Measurements from ENCODE around the gene PTPRJ.

The PTPRJ gene

DNA sequence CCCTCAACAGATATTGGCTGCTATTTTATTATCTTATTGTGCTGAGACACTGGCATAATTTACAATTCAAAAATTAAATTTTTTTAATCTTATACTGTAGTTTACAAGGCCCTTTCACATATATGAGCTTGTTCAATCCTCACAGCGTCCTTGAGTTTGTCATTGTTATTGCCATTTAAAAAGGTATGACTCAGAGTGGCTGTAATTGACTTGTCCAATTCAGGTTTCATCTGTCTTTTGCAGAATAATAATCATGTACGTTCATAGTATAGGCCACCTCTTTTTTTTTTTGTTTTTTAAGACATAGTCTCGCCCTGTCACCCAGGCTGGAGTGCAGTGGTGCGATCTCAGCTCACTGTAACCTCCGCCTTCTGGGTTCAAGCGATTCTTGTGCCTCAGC lies 11.5 kb downstream of the PTPRJ start:
- Mint-ChIP-seq H3K4me3 (no peak overlapping the region), H3K9me3 (no peaks in the 10 kb centered on the region), H3K4me1 (peaks cover 6% of the 10 kb centered on the region), H3K27me3 (ENCODE audit: low read depth) (no peaks in the 10 kb centered on the region), H3K27ac (peak overlapping the region in 2 of 3 experiments; percentile 73 to 82), H3K36me3 (ENCODE audit: low read depth) (no peaks in the 10 kb centered on the region)
- TF ChIP-seq, protein P1, sequence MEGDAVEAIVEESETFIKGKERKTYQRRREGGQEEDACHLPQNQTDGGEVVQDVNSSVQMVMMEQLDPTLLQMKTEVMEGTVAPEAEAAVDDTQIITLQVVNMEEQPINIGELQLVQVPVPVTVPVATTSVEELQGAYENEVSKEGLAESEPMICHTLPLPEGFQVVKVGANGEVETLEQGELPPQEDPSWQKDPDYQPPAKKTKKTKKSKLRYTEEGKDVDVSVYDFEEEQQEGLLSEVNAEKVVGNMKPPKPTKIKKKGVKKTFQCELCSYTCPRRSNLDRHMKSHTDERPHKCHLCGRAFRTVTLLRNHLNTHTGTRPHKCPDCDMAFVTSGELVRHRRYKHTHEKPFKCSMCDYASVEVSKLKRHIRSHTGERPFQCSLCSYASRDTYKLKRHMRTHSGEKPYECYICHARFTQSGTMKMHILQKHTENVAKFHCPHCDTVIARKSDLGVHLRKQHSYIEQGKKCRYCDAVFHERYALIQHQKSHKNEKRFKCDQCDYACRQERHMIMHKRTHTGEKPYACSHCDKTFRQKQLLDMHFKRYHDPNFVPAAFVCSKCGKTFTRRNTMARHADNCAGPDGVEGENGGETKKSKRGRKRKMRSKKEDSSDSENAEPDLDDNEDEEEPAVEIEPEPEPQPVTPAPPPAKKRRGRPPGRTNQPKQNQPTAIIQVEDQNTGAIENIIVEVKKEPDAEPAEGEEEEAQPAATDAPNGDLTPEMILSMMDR (IDR thresholded peaks at IDR 0.05; ENCODE audit: unreplicated experiment in 3 of 3) = no peak

DNA sequence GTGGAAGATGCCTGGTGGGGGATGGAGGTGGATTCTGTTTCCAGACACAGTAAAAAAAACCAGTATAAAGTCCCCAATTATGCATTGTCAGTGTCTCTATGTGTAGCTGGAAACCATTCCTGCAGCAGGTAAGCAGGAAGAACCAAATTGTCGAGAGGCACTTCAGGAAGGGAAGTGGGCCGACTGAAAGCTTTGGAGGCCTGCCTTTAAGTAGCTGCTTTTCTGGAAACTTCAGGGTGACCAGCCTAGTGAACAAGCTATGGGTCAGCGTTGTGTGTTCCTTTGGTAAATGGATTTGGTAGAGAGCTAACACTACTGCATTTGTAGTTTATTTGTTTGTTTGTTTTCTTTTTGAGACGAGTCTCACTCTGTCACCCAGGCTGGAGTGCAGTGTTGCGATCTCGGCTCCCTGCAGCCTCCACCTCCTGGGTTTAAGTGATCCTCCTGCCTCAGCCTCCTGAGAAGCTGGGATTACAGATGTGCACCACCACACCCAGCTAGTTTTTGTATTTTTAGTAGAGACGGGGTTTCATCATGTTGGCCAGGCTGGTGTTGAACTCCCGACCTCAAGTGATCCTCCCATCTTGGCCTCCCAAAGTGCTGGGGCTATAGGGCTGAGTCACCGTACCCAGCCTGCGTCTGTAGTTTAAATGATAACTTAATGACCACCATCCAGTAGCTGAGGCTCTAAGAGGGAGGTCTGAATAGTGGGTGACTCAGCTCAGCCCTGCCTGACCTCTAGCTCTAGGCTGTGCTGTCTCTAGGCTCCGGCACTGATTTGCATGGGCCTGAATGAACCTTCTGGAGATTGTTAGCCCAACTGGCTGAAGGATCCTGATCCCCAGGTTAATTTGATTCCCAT lies 12.8 kb downstream of the PTPRJ start:
- TF ChIP-seq, protein P1 (IDR thresholded peaks at IDR 0.05; ENCODE audit: unreplicated experiment in 3 of 3) = no peak
- Mint-ChIP-seq H3K4me3 (no peak overlapping the region), H3K27ac (peak overlapping the region in 1 of 3 experiments; percentile 49), H3K27me3 (ENCODE audit: low read depth) (no peaks in the 10 kb centered on the region), H3K4me1 (peaks cover 11% of the 10 kb centered on the region), H3K9me3 (no peaks in the 10 kb centered on the region), H3K36me3 (ENCODE audit: low read depth) (no peaks in the 10 kb centered on the region)

DNA sequence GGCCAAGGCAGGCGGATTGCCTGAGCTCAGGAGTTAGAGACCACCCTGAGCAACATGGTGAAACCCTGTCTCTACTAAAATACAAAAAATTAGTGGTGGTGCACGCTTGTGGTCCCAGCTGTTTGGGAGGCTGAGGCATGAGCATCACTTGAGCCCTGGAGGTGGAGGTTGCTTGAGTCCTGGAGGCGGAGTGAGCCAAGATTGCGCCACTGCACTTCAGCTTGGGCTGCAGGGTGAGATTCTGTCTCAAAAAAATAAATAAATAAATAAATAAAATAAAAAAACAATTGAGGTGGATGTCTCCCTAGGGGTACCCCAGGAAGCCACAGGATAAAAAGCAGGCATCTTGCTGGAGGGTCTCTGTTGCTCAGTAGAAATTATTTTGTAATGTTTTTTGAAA lies 14.1 kb downstream of the PTPRJ start:
- H3K4me1 Mint-ChIP-seq = peaks cover 18% of the 10 kb centered on the region
- TF ChIP-seq, protein P1 (IDR thresholded peaks at IDR 0.05; ENCODE audit: unreplicated experiment in 3 of 3) = no peak
- no peaks in the 10 kb centered on the region for H3K27me3 Mint-ChIP-seq (ENCODE audit: low read depth)
- H3K27ac Mint-ChIP-seq = peak overlapping the region in 1 of 3 experiments; percentile 25
- no peak overlapping the region for H3K4me3 Mint-ChIP-seq
- H3K36me3 Mint-ChIP-seq (ENCODE audit: low read depth) = no peaks in the 10 kb centered on the region
- H3K9me3 Mint-ChIP-seq = no peaks in the 10 kb centered on the region

DNA sequence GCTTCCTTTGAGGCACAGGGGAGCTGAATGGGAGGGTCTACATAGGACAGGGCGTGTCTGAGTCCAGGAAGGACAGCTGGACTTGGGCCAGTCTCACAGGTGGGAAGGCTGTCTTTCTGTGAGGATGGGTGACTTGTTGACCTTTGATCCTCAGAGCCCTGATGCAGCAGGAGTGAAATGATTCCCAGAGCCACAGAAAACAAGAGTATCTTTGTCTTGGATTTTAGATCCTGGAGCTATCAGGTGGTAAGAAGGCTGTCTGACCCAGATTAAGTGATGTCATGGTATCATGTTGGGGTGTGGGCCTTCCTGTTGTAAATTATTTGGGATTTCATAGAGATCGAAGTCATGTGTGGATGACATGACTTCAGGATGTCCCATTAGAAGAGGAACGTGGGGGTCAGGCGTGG lies 15.0 kb downstream of the PTPRJ start:
- Mint-ChIP-seq H3K4me3 (no peak overlapping the region), H3K36me3 (ENCODE audit: low read depth) (no peaks in the 10 kb centered on the region), H3K9me3 (no peaks in the 10 kb centered on the region), H3K4me1 (peaks cover 18% of the 10 kb centered on the region), H3K27ac (peak overlapping the region in 2 of 3 experiments; percentile 35 to 66), H3K27me3 (ENCODE audit: low read depth) (no peaks in the 10 kb centered on the region)
- TF ChIP-seq, protein P1 (IDR thresholded peaks at IDR 0.05; ENCODE audit: unreplicated experiment in 3 of 3) = no peak

DNA sequence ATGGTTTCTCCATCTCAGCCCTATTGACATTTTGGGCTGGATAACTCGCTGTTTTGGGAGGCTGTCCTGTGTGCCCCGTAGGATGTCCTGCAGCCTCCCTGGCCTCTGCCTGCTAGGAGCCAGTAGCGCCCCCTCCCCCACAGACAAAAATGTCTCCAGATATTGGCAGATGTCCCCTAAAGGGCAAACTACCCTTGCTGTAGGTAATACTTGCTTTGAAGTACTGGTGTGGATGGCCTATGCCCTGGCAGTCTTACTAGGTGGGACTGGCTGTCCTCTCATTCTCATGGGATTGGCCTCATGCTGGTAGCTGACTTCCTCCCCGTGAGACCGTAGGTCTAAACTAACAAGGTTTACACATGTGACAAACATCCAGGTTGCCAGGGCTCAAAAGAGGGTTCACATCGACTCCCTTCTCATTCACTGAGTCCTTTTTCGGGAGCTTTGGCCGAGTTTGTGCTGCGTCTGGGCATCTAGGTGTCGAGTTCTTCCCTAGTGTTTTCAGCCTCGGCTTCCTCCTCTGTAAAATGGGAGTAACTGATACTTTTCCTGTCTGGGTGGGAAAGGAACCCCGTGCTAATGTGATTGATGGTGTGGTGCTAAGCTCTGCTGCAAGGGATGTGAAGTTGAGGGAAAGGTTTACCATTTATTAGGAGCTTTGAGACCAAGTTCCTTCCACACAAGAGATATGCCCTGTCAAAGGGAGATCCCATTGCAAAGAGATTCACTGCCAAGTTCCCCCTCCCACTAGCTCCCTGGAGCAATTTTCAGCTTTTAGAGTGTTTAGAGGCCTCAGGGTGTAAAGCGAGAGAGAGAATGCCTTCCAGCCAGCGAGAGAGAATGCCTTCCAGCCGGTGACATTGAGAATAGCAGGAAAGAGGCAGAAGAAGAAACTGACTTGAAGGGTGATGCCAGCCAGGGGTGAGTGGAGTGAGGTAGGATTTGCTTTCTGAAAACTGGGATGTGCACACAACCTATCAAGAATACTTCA lies 17.0 kb downstream of the PTPRJ start:
- Mint-ChIP-seq H3K9me3 (no peaks in the 10 kb centered on the region), H3K27me3 (ENCODE audit: low read depth) (no peaks in the 10 kb centered on the region), H3K4me3 (no peak overlapping the region), H3K27ac (peak overlapping the region; percentile 44 to 91 (median 81)), H3K4me1 (peaks cover 19% of the 10 kb centered on the region), H3K36me3 (ENCODE audit: low read depth) (no peaks in the 10 kb centered on the region)
- TF ChIP-seq, protein P1 (IDR thresholded peaks at IDR 0.05; ENCODE audit: unreplicated experiment in 3 of 3) = no peak

All from nephron (organoid).